GM18508 (cell line): Measurements from ENCODE around the gene REG1A.

Source experiments
- ATAC-seq: cut with Tn5 transposase; IDR thresholded peaks from one replicate; pipeline ENCODE4 v1.9.1; 2021; ENCODE audit warnings: moderate number of reproducible peaks; ENCODE audit not compliant: insufficient read depth, unreplicated experiment

Gene REG1A

GRCh38 chr2:79124907-79125720 is 4.8 kb downstream of the REG1A start:
- no peak for ATAC-seq

GRCh38 chr2:79125721-79125985 is 5.4 kb downstream of the REG1A start:
- no peak for ATAC-seq

GRCh38 chr2:79128406-79128805 is 8.1 kb downstream of the REG1A start:
- no peak for ATAC-seq

- no peak for ATAC-seq
These were observed 9.0 kb downstream of the REG1A start for GRCh38 chr2:79129260-79129659.

GRCh38 chr2:79129804-79130203 is 9.5 kb downstream of the REG1A start:
- no peak for ATAC-seq

- ATAC-seq: no peak
These were observed 11.4 kb downstream of the REG1A start for GRCh38 chr2:79131687-79132086.

GRCh38 chr2:79138385-79138784 is 18.1 kb downstream of the REG1A start:
- ATAC-seq: no peak

- ATAC-seq: no peak
These were observed 19.1 kb downstream of the REG1A start for GRCh38 chr2:79139423-79139822.

GRCh38 chr2:79155826-79156476 is 35.7 kb downstream of the REG1A start:
- no peak for ATAC-seq

- ATAC-seq: no peak
These were observed 38.7 kb downstream of the REG1A start for GRCh38 chr2:79159030-79159429.

- ATAC-seq: no peak
These were observed 39.4 kb downstream of the REG1A start, which contains the start of gene REG3A for GRCh38 chr2:79159653-79160052. REG3A (minus strand) TSS chr2:79159753; CDS start chr2:79159405, 348 bp downstream.

GRCh38 chr2:79162132-79162531 is 41.8 kb downstream of the REG1A start:
- ATAC-seq: no peak

GRCh38 chr2:79162801-79163200 is 42.5 kb downstream of the REG1A start:
- ATAC-seq: no peak

- ATAC-seq: no peak
These were observed 51.2 kb downstream of the REG1A start for GRCh38 chr2:79171348-79171958.
